ENCODE results near the gene PDGFA.
A peak's percentile ranks its signal among the peaks of the same experiment; 100 is the strongest.

Gene PDGFA

DNA sequence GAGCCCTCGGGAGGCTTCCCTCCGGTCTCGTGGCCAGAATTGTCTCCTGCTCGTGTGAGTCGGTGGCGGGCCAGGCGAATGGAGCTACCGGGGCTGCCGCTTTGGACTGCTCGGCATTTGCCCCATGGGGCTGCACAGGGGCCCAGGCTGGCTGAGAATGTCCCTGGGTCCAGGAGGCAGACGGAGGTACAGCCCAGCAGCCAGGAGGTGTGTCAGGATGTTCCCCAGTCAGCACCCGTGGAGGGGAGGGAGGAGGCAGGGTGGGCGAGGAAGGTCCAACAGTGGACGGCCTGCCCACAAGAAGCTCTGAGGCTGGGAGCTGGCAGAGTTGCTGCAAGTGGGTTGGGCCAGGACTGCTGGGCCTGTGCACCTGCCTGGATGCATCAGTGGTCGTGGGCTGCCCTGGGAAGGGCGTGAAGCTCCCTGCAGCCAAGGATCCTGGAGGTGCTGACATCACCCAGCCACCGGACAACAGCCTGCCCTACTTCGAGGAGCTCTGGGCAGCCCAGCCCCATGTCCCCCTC, 46.4 kb downstream of the PDGFA start:
- Histone ChIP-seq H3K27ac (no peak overlapping the region), H3K4me3 (no peak overlapping the region)
- no peak for DNase-seq (ENCODE audit: low spot score)
- TF ChIP-seq, protein P1, sequence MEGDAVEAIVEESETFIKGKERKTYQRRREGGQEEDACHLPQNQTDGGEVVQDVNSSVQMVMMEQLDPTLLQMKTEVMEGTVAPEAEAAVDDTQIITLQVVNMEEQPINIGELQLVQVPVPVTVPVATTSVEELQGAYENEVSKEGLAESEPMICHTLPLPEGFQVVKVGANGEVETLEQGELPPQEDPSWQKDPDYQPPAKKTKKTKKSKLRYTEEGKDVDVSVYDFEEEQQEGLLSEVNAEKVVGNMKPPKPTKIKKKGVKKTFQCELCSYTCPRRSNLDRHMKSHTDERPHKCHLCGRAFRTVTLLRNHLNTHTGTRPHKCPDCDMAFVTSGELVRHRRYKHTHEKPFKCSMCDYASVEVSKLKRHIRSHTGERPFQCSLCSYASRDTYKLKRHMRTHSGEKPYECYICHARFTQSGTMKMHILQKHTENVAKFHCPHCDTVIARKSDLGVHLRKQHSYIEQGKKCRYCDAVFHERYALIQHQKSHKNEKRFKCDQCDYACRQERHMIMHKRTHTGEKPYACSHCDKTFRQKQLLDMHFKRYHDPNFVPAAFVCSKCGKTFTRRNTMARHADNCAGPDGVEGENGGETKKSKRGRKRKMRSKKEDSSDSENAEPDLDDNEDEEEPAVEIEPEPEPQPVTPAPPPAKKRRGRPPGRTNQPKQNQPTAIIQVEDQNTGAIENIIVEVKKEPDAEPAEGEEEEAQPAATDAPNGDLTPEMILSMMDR (IDR thresholded peaks at IDR 0.05) = no peak

DNA sequence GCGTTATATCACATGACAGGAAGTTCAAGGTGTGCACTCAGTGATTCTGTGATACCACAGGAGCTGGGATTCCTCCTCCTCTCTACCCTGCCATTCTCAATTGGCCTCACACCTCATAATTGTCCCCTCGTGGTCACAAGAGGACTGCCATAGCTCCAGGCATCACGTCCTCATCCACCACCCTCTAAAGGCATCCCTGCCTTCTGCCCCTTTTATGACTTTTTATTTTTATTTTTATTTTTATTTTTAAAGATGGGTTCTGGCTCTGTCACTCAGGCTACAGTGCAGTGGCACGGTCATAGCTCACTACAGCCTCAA, 47.0 kb downstream of the PDGFA start:
- TF ChIP-seq, protein P1 (IDR thresholded peaks at IDR 0.05) = no peak
- Histone ChIP-seq H3K27ac (peak overlapping the region; percentile 74 to 91), H3K4me3 (no peak overlapping the region)
- no peak for DNase-seq (ENCODE audit: low spot score)

DNA sequence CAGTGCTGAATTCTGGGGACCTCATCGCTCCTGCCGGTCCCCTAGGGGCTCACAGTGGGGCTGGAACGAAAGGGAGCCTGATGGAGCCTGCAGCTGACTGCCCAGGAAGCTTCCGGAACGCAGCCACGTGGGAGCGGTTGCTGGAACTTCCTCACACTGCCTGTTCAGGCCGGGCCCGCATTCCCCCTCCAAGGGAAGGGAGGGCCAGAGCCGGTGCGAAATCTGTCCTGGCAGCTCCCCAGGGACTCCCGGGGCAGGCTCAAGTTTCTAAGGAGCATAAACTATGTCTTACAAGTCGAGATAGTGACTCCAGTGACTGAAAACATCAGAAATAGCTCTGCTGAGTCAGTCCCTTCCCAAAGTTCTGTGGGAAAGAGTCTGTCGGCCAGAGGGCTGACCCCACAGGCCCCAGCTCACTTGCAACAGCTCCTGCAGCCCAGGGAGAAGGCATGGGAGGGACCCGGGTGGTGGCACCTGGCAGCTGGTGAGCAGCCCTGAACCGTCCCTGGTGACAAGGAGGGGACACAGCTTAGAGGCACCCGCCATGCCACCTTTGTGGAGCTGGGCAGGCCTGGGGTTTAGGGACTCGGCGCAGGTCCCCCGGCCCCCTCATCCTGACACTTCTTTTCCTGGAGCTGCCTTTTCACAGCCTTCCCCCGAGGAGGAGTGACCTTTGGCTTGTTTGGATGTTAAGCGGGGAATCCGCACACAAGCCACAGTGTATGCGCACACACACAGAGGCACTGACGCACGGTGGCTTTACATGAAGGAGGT, 47.6 kb downstream of the PDGFA start:
- H3K27ac ChIP-seq = peak overlapping the region; percentile 88 to 91
- DNase-seq (ENCODE audit: low spot score) = peak; percentile 98

DNA sequence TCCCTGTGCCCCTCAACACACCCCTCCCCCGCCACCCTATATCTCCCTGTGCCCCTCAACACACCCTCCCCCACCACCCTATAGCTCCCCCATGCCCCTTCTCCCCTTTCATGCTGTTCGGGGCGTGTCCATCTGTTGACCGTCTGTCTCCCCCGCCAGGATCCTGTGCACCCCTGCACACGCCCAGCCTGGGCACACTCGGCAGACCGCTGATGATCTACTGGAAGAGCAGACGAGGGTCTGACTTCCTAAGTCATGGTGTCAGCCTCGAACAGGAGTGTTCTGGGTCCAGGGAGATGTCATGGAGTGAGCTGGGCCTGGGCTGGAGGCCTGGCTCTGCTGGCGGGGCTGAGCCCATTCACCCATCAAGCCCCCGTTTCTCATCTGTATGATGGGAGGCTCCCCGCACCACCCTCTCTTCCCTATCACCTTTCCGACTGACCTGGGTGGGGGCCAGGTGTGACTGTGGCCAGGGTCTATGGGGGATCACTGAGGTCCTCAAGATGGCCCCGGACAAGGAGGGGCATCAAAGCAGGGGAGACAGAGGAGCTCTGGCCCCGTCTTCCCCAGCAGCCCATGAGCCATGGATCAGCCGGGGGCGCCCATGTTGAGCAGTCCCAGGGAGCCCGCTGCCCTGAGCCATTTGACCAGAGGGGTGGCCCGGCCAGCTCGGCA, 48.3 kb downstream of the PDGFA start:
- TF ChIP-seq, protein P1 (IDR thresholded peaks at IDR 0.05) = no peak
- H3K4me3 ChIP-seq = peak overlapping the region; percentile 44

More for the DNA sequence above, 47.6 kb downstream of the PDGFA start:
- TF ChIP-seq, protein P1 (IDR thresholded peaks at IDR 0.05) = no peak
- peak overlapping the region; percentile 44 for H3K4me3 ChIP-seq

DNA sequence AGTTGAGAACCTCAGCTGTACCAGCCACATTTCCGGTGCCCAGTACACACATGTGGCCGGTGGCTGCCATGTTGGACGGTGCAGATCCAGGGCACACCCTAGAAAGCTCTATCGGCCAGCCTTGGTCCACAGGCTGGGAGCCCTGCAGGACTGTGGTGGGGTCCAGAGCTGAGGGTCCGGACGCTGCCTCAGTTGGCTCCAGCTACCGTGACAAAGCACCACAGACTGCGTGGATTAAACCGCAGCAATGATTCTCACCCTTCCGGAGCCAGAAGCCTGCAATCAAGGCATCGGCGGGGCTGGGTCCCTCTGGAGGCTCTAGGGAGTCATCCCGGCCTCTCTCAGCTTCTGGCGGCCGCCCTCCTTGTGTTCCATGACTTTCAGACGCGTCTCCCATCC, 50.1 kb downstream of the PDGFA start:
- TF ChIP-seq, protein P1 (IDR thresholded peaks at IDR 0.05) = no peak
- no peak for DNase-seq (ENCODE audit: low spot score)
- Histone ChIP-seq H3K27ac (peak overlapping the region in 1 of 2 donors; percentile 54), H3K4me3 (no peak overlapping the region)

More for the DNA sequence above, 48.3 kb downstream of the PDGFA start:
- no peak for DNase-seq (ENCODE audit: low spot score)
- H3K27ac ChIP-seq = peak overlapping the region; percentile 88 to 91

DNA sequence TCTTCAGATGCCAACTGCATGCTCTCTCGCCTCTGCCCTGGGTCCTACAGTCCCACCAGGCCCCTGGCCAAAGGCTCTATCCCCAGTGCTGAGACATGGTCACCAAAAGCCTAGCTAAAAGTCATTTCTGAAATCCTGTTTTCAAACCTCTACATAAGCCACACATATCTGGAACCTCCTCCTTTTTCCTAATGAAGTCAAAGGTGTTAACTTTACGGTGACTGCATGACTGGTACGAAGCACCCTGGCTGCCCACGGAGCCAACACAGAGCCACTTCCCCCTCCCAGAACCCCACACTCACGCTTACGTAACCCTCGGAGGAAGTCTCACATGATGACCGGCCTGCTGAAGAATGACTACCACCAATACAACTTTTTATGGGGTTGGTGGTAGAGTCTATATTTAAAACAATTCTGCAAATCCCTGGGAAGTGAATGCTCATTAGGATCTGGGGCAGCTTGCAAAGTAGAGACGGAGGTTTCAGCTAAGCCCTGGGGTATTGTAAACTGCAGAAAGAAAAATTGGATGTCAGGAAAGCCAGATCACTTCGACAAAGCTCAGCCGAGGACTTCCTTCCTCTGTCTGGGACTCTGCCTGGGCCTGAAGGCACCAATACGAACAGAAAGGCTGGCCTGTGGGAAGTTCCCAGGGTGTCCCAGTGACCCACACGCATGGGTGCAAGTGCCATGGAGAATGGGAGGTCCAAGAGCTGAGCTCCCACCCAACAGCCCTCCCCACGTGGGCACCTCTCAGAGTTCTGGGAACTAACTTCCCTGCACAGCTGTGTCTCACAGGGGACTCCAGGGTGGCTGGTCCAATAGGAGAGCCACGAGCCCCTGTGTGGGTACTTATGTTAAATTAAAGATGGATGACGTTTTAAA, 50.7 kb downstream of the PDGFA start:
- no peak overlapping the region for H3K4me3 ChIP-seq
- DNase-seq (ENCODE audit: low spot score) = no peak
- TF ChIP-seq, protein P1 (IDR thresholded peaks at IDR 0.05) = no peak
- peak overlapping the region in 1 of 2 donors; percentile 54 for H3K27ac ChIP-seq
